Activated T-cell treated with anti-CD3 and anti-CD28 coated beads for 48 hours (primary cell): Measurements from ENCODE around the gene SH3BGRL.
A peak's percentile ranks its signal among the peaks of the same experiment; 100 is the strongest.

ENCODE experiments used
- DNase-seq: peaks from one replicate; pipeline ENCODE4 v3.0.0-alpha.2; 2020; ENCODE audit warnings: low read depth

SH3BGRL gene

DNA sequence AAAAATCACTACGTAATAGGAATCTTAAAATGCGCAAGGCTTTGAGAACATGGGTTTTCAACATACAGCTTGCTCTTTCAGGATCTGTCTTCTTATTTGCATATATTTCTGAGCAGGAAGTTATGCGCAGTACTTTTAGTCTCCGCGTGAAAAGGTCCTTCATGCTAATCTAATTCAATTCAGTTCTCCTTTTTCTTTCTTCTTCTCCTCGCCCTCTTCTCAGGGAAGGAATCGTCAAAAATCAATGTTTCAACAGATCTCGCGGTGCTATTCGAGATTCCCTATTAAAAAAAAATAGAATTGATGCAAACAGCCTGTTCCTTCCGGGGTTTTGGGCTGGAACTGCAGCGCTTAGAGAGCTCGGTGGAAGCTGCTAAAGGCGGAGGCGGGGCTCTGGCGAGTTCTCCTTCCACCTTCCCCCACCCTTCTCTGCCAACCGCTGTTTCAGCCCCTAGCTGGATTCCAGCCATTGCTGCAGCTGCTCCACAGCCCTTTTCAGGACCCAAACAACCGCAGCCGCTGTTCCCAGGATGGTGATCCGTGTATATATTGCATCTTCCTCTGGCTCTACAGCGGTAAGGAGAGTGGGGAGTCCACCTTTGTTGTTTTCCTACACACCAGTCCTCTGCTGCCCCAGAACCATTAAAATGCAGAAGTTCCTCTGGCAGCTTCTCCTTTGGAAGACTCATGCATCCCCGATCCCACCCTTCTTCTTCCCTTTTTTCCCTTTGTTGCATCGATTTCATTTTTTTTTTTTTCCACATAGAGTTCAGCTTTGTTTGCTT lies at the start of gene SH3BGRL, which contains the start of gene HMGN5:
Gene SH3BGRL (plus strand): TSS at position 432 of the 785 bp plus-strand sequence. CDS start 99 bp downstream, at position 531.
Gene HMGN5 (minus strand): TSS at position 243 of the 785 bp plus-strand sequence. CDS start 80,364 bp downstream, outside the sequence.
- DNase-seq: peak; percentile 49

DNA sequence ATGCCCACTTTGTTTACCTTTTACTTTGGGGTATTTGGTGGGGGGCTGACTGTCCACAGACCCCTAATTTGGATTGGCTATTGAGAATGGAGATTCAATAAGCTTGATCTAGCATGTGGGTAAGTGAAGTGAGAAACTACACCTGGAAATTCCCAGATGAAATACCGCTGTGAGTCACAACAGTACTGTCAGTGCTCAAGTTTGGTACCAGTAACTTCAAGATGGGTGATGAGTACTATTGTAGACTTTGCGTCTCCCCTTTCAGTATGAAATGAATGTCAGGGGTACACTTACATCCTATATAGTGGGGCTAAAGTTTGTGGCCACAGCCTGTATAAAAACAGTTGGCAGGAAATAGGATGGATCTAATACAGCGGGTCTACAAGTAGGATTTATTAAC lies 33.5 kb upstream of the SH3BGRL start:
- DNase-seq: no peak

DNA sequence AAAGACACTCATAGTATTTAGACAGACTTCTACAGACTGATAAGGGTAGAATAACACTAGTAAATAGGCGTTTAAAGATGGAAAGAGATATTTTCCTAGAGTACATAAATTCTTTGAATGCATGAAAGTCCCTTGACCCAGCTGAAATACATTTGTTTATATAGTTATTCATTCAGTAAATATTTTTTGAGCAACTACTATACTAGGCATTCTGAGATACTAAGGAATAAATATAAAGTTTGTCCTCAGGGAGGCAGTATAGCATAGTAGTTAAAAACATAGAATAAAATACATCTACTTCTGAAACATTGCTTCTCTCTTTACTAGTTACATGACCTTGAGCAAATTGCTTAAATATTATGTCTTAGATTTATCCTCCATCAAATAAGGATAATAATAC lies 27.6 kb upstream of the SH3BGRL start:
- no peak for DNase-seq

DNA sequence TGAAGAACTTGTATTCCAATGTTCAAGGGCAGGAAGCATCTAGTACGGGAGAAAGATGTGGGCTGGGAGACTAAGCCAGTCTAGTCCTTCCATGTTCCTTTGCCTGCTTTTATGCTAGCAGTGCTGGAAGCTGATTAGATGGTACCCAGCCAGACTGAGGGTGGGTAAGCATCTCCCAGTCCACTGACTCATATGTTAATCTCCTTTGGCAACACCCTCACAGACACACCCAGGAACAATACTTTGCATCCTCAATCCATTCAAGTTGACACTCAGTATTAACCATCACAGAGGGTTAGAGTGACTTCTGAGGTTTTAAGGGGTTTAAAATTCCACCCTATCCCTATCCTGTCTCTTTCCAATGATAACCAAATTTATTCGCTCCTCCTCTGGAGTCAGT lies 6.6 kb upstream of the SH3BGRL start:
- DNase-seq: no peak

DNA sequence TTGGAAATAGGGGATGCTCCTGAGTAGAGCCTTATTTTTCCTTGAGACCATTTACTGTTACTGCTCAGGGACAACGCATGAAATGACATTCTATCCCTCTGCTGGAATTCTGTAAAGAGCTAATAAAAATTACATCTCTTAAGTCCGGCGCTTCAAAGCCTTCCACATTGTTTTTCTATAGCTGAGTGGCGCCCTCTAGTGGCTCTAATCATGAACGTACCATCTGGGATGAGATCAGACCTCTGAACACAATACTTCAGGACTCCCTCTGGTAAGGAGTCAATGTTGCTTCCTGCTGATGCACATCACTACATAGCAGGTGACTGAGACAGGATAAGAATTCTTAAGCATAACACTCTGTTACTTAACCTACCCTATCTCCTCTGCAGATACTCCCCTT lies 6.2 kb upstream of the SH3BGRL start:
- DNase-seq: peak; percentile 26

DNA sequence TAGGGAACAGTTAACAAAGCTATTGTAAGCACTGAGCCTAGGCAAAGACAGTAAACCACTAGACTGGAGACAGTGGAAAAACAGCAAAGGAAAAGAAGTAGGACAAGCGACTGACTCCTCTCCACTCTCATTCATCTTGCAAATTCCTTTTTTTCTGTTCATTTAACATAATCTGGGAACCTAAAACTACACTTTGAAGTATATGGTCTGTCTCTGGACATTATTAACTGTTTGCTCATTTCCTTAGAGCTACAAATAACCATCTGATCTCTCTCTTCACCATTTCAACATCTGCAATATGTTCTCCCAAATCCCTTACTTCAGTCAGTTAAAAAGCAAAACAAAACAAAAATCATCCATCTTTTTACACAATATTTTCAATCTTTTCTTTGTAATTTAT lies 831 bp upstream of the SH3BGRL start:
- no peak for DNase-seq

DNA sequence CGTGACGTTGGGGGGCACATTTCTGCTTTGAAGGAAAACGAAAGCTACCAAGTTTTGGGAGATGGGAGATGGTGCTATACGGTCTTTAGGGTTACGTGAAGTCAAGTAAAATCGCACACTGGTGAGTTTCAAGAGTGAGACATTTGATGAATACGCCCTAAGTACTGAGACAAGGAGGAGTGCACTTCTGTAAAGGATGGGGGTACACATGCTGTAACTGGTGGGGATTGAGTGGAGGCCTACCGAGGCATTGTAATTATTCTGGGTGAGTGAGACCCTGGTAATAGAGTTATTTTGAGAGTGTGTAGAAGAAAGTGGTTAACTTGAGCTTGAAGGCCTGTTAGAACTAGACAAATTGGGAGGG lies 536 bp downstream of the SH3BGRL start:
- DNase-seq: no peak

DNA sequence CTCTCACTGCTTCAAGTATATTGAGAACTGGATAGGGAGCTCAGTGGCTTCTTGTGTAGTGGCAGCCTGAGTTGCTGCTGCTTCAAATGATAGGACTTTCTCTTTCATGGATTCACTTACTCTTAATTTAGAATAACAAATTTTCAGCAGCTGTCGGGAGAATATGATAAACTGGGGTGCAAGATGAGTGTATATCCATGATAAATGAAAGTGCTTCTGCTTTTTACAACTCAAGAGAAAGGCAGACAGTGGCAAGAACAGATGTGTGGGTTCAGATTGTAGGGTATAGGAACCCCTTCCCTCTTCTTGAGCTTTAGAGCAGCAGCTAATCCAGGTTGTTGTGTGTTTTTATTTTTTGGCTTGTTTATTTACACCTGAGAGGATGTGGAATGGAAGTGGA lies 1.0 kb downstream of the SH3BGRL start:
- DNase-seq: no peak

DNA sequence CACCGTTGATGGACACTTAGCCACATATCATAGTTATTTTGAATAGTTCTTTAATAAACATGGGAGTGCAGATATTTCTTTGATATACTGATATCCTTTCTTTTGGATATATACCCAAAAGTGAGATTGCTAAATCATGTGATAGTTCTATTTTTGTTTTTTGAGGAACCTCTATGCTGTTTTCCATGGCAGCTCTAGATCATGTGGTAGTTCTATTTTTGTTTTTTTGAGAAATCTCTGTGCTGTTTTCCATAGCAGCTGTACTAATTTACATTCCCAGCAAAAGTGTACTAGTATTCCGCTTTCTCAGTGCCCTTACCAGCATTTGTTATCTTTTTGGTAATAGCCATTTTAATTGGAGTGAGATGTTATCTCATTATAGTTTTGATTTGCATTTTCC lies 3.6 kb downstream of the SH3BGRL start:
- no peak for DNase-seq

DNA sequence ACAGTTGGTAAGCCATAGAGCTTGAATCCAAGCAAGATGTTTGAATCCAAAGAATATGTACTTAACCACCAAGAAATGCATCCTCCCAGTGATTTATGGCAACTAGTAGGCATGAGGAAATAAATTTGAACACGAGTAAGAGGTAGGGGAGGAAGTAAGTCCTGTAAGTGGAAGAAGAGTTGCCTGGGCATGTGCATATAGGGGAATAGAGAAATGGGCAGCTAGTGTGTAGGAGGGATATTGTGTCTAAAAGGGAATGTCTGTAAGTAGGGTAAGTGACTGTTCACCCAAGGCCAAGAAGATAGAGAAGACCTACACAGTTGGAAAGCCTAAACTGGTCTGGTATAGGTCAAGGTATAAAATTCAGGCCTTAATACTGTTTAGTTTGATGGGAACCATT lies 4.6 kb downstream of the SH3BGRL start:
- DNase-seq: no peak

DNA sequence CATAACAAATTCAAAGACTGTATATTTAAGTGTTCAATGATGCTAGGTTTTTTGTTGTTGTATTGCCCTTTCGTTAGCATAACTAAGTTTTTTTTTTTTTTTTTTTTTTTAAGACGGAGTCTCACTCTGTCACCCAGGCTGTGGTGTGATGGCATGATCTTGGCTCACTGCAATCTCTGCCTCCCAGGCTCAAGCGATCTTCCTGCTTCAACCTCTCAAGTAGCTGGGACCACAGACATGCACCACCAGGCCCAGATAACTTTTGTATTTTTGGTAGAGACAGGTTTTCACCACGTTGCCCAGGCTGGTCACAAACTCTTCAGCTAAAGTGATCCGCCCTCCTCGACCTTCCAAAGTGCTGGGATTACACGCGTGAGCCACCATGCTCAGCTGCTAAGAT lies 7.0 kb downstream of the SH3BGRL start:
- no peak for DNase-seq

DNA sequence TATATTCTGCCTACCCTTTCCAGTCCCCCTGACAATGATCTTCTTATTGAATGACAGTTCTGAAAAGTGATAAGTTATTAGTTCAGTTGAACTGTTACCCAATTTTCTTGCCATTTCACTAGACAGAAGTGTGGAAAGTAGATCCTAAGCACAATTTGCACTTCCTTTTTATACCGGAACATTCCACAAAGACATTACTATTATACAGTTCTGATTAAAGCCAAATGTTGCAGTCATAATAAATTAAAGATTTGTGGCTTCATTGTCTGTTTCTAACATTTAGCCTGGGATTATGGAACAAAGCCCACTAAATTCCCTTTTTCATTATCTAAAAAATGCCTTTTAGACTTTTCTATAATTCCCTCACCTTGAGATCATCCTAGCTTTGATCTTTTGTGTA lies 13.8 kb downstream of the SH3BGRL start:
- no peak for DNase-seq

DNA sequence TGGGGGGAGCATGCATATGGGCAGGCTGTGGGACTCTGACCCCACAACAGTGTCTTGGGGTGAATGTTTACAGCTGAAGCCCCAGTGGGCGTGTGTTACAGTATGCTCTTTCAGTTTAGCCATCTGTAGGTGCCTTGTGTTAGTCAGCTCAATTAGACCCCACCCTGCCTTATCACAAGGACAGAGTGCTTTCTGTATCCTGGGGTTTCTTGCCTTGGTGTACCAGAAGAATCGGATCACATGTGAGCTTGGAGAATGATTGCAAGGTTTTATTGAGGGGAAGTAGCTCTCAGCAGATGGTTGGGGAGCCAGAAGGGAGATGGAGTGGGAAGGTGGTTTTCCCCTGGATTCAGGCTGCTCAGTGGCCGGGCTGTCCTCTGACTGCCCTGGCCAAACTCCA lies 27.3 kb downstream of the SH3BGRL start:
- DNase-seq: no peak

DNA sequence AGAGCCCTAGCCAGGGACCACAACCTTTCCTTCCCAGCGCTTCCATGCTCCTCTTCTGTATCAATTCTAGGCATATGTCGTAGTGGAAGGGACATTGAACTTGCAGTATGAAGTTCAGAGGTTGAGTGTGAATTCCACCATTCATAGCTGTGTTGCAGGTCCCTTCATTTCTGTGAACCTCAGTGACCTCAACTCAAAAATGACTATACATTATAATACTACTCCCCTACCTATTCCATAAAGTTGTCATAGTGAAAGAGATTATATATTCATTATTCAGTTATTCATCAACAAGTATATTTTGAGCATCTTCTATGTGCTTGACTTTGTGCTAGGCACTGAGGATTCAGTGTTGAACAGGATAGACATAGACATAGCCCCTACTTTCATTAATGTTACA lies 28.0 kb downstream of the SH3BGRL start:
- DNase-seq: no peak

DNA sequence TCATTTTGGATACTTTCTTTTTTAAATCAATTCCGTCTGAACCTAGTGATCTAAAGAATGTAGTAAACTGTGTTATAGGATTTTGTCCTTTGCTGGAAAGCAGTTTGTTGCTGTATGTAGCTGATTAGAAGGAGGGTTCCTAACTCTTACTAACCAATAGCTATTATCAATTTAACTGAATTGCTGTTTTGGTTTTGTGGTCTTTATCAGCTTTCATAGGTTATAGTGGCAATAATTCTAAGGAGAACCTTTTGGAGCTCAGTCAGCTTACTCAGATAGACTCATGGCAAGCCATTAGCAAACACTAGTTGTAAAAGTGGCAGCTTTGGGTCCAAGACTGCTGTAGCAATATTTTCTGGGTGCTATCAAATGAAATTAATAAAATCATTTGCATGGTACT lies 29.6 kb downstream of the SH3BGRL start:
- DNase-seq: no peak

DNA sequence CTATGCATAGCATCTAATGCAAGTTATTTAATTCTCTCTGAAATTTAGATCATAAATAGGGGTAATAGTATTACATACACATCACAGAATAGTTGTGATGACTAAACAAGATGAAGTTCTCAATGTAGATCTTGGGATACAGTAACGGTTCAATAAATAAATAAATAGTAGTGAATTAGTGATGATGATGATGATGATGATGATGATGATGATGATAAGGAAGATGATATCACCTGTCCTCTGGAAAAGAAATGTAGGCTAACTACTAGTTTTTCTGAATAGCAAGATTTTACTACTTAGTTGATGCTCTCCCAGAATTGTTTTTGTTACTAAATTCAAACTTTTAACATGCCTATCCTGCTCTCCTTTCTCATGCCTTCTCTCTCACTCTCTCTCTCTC lies 30.3 kb downstream of the SH3BGRL start:
- no peak for DNase-seq

DNA sequence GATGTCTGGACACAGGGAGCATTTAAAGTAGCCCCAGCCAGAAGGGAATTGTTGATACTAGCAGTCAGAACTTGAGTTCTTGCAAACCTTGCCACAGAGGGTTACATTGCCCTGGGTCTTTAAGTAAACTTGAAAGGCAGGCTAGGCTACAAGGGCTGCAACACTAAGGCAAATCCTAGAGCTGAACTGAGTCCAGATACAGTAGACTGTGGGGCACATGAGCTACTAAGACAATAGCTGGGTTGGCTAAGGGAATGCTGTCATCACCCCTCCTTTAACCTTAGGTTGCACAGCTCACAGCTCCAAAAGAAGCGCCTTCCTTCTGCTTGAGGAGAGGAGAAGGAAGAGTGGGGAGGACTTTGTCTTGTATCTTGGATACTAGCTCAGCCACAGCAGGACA lies 35.6 kb downstream of the SH3BGRL start:
- no peak for DNase-seq

DNA sequence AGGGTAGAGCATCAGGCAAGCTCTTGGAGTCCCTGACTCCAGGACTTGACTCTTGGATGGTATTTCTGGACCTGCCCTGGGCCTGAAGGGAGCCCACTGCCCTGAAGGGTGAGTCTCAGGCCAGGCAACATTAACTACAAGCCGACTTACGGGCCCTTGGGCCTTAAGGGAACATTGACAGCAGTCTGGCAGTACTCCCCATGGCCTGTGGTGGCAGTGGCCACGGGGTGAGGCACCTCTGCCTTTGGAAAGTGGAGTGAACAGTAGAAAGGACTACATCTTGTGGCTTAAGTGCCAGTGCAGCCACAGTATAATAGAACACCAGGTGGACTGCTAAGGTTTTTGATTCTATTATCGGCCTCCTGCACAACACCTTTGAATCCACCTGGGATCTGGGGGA lies 36.3 kb downstream of the SH3BGRL start:
- no peak for DNase-seq

DNA sequence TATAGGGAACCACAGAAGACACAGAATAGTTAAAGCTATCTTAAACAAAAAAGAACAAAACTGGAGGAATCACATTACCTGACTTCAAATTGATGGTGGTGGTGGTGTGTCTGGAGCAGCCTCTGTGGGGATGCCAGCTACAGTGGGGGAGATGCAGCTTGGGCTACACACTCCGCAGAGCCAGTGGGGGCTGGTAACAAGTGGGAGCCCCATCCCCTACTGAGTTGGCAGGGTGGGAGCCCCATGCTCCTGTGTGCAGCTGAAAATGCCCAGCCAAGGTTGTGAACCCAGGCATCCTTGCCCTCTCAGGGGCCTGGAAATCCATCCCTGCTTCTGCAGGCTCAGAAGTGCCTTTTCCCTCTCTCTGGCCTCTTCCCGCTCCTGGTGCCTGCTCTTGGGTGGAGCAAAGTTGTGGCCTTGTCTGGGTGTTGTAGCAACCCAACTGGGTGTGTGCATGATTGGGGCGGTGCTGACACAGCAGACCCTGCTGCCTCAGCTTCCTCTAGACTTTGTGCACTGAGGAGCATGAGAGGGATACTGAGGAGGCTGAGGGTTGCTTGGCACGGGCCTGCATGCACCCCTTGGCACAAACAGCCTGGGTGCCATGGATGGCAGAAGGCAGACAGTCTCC lies 38.9 kb downstream of the SH3BGRL start:
- DNase-seq: no peak

DNA sequence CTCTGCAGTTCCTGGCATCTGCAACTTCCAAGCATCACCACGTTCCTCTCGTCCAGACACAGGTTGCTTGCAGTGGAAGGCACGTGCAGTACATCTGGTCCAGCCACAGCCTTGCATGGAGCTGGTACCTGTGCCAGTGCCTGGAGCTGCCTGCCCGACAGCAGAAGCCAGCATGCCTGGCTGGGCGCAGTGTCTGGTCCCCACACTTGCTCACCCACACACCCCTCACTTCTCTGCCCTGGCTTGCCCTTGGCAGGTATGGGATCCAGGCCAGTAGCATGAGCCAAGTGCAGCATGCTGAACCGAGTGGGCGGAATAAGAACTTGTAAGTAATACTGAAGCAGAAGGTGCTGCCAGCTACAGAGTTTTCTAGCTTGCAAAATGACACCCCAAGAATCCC lies 39.9 kb downstream of the SH3BGRL start:
- DNase-seq: no peak

DNA sequence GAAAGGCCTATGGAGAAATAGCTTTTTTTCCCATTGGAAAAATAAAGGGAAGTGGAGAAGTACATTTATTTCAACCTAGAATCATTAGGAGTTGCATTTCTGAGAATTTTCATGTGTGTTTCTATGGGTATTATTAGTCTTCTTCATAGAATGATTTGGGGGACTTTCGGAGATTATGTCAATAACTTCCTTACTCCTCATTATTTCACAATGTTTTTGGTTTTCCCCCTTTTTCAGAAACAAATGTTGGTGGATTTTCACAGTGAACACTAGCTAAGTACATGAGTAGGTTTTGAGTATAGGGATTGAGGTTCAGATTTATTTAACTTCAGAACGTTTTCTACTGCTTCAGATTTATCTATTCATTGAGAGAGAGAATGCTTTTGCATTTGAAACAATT lies 54.0 kb downstream of the SH3BGRL start:
- DNase-seq: no peak

DNA sequence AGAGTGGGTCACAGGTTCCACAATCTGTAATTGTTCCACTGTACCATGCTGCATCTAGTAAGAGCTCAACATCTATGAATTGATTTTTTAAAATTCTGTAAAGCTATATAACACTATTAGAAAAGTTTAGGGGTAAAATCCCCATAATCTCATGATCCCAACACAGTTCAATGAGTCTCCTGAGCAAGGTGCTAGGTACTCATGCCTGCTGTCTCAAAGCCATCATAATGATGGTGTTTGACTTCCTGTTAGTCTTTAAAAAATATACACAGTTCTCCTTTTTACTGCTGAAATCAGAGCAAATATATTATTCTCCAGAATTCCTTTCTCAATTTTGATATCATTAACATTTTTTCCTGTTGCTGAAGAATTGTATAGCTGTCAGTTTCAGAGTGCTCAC lies 55.9 kb downstream of the SH3BGRL start:
- no peak for DNase-seq

DNA sequence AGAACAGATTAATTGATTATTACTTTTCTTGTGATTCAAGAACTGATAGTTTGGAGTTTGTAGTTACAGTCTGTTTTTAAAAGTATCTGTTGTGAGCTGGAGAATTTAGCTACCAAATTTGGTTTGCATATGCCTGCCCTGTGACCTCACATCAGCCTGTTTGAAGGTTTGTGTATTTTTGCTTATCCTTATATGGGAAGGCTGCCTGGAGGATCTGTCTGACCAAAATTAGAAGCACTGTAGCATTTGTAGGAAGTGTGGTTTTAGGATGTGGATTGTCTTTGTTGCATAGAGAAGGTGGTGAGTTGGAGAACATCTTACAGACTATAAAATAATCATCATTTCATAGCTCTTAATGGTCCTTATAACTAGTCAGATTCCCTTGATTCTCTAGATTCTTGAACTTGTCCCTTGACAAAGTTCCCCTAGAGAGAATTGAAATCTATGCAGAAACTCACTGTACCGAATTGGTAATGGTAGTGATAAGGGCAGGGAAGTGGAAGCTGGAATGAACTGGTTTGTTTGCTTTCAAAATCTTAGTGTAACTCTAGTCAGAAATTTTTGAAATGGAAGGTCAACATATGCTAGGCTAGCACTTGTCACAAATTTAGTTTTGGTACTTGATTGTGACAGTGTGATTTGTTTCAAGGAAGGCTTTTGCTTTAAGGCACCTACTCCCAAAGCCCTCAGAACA lies 57.3 kb downstream of the SH3BGRL start:
- DNase-seq: no peak
